ENCODE data around the gene HLA-B.

Gene HLA-B

GRCh38 chr6:31351033-31351380, 6.0 kb downstream of the HLA-B start:
- H3K9ac ChIP-seq (ENCODE audit: low read length), result no peak overlapping the region
- H3K36me3 ChIP-seq (ENCODE audit: insufficient read depth, low read length), result peaks cover 7% of the 10 kb centered on the region
- no peak overlapping the region for H3K4me3 ChIP-seq (ENCODE audit: low read depth in 1 of 2, low read length in 2 of 2)
- peaks cover 13% of the 10 kb centered on the region for H3K4me1 ChIP-seq (ENCODE audit: insufficient read depth, low read length)
- no peaks in the 10 kb centered on the region for H3K27me3 ChIP-seq (ENCODE audit: control insufficient read depth in 1 of 2, insufficient read depth in 2 of 2, low read length in 2 of 2)
- H3K9me3 ChIP-seq (ENCODE audit: low read length), result no peaks in the 10 kb centered on the region
- H3K27ac ChIP-seq (ENCODE audit: low read depth, low read length), result no peak overlapping the region

- peaks cover 10% of the 10 kb centered on the region for H3K4me1 ChIP-seq (ENCODE audit: insufficient read depth, low read length)
- no peaks in the 10 kb centered on the region for H3K9me3 ChIP-seq (ENCODE audit: low read length)
- H3K27ac ChIP-seq (ENCODE audit: low read depth, low read length), result no peak overlapping the region
- H3K27me3 ChIP-seq (ENCODE audit: control insufficient read depth in 1 of 2, insufficient read depth in 2 of 2, low read length in 2 of 2), result no peaks in the 10 kb centered on the region
- no peak overlapping the region for H3K9ac ChIP-seq (ENCODE audit: low read length)
- no peak overlapping the region for H3K4me3 ChIP-seq (ENCODE audit: low read depth in 1 of 2, low read length in 2 of 2)
- peaks cover 4% of the 10 kb centered on the region for H3K36me3 ChIP-seq (ENCODE audit: insufficient read depth, low read length)
Observed at GRCh38 chr6:31350196-31351032, 6.6 kb downstream of the HLA-B start.

DNA sequence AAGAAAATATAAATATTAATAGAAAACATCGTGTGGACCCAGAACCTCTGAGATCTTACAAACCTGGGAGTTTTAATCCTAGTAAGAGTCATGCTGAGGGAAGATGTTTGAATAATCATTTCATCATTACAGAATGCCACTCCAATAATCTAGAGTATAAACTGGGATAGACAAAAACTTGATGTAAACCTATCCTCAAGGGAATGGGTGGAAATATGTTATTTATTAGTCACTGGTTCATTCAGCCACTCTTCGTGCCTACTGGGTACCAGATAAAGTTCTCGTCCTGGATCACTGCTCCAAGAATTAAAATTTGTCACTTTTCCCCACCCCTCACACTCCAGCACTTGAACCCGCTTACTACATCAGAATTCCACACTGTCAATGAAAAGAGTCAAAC, 7.7 kb downstream of the HLA-B start:
- Histone ChIP-seq H3K4me1 (ENCODE audit: insufficient read depth, low read length) (no peaks in the 10 kb centered on the region), H3K9me3 (ENCODE audit: low read length) (no peaks in the 10 kb centered on the region), H3K36me3 (ENCODE audit: insufficient read depth, low read length) (no peaks in the 10 kb centered on the region), H3K27ac (ENCODE audit: low read depth, low read length) (no peak overlapping the region), H3K27me3 (ENCODE audit: control insufficient read depth in 1 of 2, insufficient read depth in 2 of 2, low read length in 2 of 2) (no peaks in the 10 kb centered on the region), H3K9ac (ENCODE audit: low read length) (no peak overlapping the region), H3K4me3 (ENCODE audit: low read depth in 1 of 2, low read length in 2 of 2) (no peak overlapping the region)

- Histone ChIP-seq H3K4me3 (ENCODE audit: low read depth in 1 of 2, low read length in 2 of 2) (no peak overlapping the region), H3K27ac (ENCODE audit: low read depth, low read length) (no peak overlapping the region), H3K9me3 (ENCODE audit: low read length) (no peaks in the 10 kb centered on the region), H3K36me3 (ENCODE audit: insufficient read depth, low read length) (no peaks in the 10 kb centered on the region), H3K27me3 (ENCODE audit: control insufficient read depth in 1 of 2, insufficient read depth in 2 of 2, low read length in 2 of 2) (no peaks in the 10 kb centered on the region), H3K4me1 (ENCODE audit: insufficient read depth, low read length) (no peaks in the 10 kb centered on the region), H3K9ac (ENCODE audit: low read length) (no peak overlapping the region)
Observed at GRCh38 chr6:31345026-31345730, 11.8 kb downstream of the HLA-B start.

GRCh38 chr6:31340228-31340627, 16.8 kb downstream of the HLA-B start:
- Histone ChIP-seq H3K9me3 (ENCODE audit: low read length) (peaks cover 10% of the 10 kb centered on the region), H3K4me1 (ENCODE audit: insufficient read depth, low read length) (no peaks in the 10 kb centered on the region), H3K27ac (ENCODE audit: low read depth, low read length) (no peak overlapping the region), H3K36me3 (ENCODE audit: insufficient read depth, low read length) (no peaks in the 10 kb centered on the region), H3K9ac (ENCODE audit: low read length) (no peak overlapping the region), H3K27me3 (ENCODE audit: control insufficient read depth in 1 of 2, insufficient read depth in 2 of 2, low read length in 2 of 2) (no peaks in the 10 kb centered on the region), H3K4me3 (ENCODE audit: low read depth in 1 of 2, low read length in 2 of 2) (no peak overlapping the region)

DNA sequence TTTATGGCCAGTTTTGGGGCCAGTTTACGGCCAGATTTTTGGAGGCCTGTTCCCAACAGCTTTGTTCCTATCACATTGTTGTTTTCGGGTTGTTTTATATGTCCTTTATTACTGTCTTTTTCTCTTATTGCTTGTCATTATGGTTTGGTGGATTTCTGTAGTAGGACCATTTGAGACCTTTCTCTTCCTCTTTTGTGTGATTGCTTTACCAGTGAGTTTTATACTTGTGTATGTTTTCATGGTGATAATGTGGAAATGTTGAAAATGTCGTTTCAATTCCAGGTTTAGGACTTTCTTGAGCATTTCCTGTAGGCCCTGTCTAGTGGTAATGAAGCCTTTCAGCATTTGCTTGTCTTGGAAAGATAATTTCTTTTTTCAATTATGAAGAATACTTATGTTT, 17.8 kb downstream of the HLA-B start:
- no peak overlapping the region for H3K9ac ChIP-seq (ENCODE audit: low read length)
- no peaks in the 10 kb centered on the region for H3K36me3 ChIP-seq (ENCODE audit: insufficient read depth, low read length)
- peaks cover 10% of the 10 kb centered on the region for H3K9me3 ChIP-seq (ENCODE audit: low read length)
- no peaks in the 10 kb centered on the region for H3K4me1 ChIP-seq (ENCODE audit: insufficient read depth, low read length)
- H3K27ac ChIP-seq (ENCODE audit: low read depth, low read length), result no peak overlapping the region
- H3K27me3 ChIP-seq (ENCODE audit: control insufficient read depth in 1 of 2, insufficient read depth in 2 of 2, low read length in 2 of 2), result no peaks in the 10 kb centered on the region
- H3K4me3 ChIP-seq (ENCODE audit: low read depth in 1 of 2, low read length in 2 of 2), result no peak overlapping the region

GRCh38 chr6:31336896-31337496, 20.0 kb downstream of the HLA-B start:
- Histone ChIP-seq H3K9ac (ENCODE audit: low read length) (no peak overlapping the region), H3K9me3 (ENCODE audit: low read length) (peaks cover 10% of the 10 kb centered on the region), H3K27me3 (ENCODE audit: control insufficient read depth in 1 of 2, insufficient read depth in 2 of 2, low read length in 2 of 2) (no peaks in the 10 kb centered on the region), H3K4me1 (ENCODE audit: insufficient read depth, low read length) (no peaks in the 10 kb centered on the region), H3K4me3 (ENCODE audit: low read depth in 1 of 2, low read length in 2 of 2) (no peak overlapping the region), H3K36me3 (ENCODE audit: insufficient read depth, low read length) (no peaks in the 10 kb centered on the region), H3K27ac (ENCODE audit: low read depth, low read length) (no peak overlapping the region)

- Histone ChIP-seq H3K27ac (ENCODE audit: low read depth, low read length) (no peak overlapping the region), H3K9me3 (ENCODE audit: low read length) (peaks cover 10% of the 10 kb centered on the region), H3K36me3 (ENCODE audit: insufficient read depth, low read length) (no peaks in the 10 kb centered on the region), H3K27me3 (ENCODE audit: control insufficient read depth in 1 of 2, insufficient read depth in 2 of 2, low read length in 2 of 2) (no peaks in the 10 kb centered on the region), H3K4me1 (ENCODE audit: insufficient read depth, low read length) (no peaks in the 10 kb centered on the region), H3K4me3 (ENCODE audit: low read depth in 1 of 2, low read length in 2 of 2) (no peak overlapping the region), H3K9ac (ENCODE audit: low read length) (no peak overlapping the region)
Observed at GRCh38 chr6:31332637-31333602, 24.1 kb downstream of the HLA-B start.

- Histone ChIP-seq H3K27me3 (ENCODE audit: control insufficient read depth in 1 of 2, insufficient read depth in 2 of 2, low read length in 2 of 2) (no peaks in the 10 kb centered on the region), H3K36me3 (ENCODE audit: insufficient read depth, low read length) (no peaks in the 10 kb centered on the region), H3K4me3 (ENCODE audit: low read depth in 1 of 2, low read length in 2 of 2) (no peak overlapping the region), H3K27ac (ENCODE audit: low read depth, low read length) (no peak overlapping the region), H3K4me1 (ENCODE audit: insufficient read depth, low read length) (no peaks in the 10 kb centered on the region), H3K9me3 (ENCODE audit: low read length) (no peaks in the 10 kb centered on the region), H3K9ac (ENCODE audit: low read length) (no peak overlapping the region)
Observed at GRCh38 chr6:31328355-31328960, 28.5 kb downstream of the HLA-B start.

GRCh38 chr6:31321820-31322219, 35.2 kb downstream of the HLA-B start:
- H3K27me3 ChIP-seq (ENCODE audit: control insufficient read depth in 1 of 2, insufficient read depth in 2 of 2, low read length in 2 of 2), result no peaks in the 10 kb centered on the region
- H3K27ac ChIP-seq (ENCODE audit: low read depth, low read length), result no peak overlapping the region
- no peaks in the 10 kb centered on the region for H3K36me3 ChIP-seq (ENCODE audit: insufficient read depth, low read length)
- H3K4me1 ChIP-seq (ENCODE audit: insufficient read depth, low read length), result no peaks in the 10 kb centered on the region
- no peak overlapping the region for H3K4me3 ChIP-seq (ENCODE audit: low read depth in 1 of 2, low read length in 2 of 2)
- H3K9ac ChIP-seq (ENCODE audit: low read length), result no peak overlapping the region
- no peaks in the 10 kb centered on the region for H3K9me3 ChIP-seq (ENCODE audit: low read length)
